NB4 (cell line): ENCODE measurements around the gene INPP5E.

Source experiments
- DNase-seq: peaks from one replicate; pipeline ENCODE4 v3.0.0; 2010; ENCODE audit warnings: low read depth
- H3K4me3 ChIP-seq: one replicate; pipeline ENCODE4 v1.5.1; 2011; ENCODE audit warnings: mild to moderate bottlenecking, low read depth, low read length, moderate library complexity
- MYC ChIP-seq: IDR thresholded peaks from 2 replicates; pipeline ENCODE4 v1.6.1; 2011; ENCODE audit warnings: low read depth, low read length
- POLR2A ChIP-seq: IDR thresholded peaks from 2 replicates; pipeline ENCODE4 v1.6.1; 2011; ENCODE audit warnings: mild to moderate bottlenecking; ENCODE audit not compliant: insufficient read length; ENCODE audit errors: extremely low read depth
- TF ChIP-seq, protein P1 (sequence below): IDR thresholded peaks from 2 replicates; pipeline ENCODE4 v1.6.1; 2011; ENCODE audit warnings: low read depth, low read length
- TF ChIP-seq, protein P2 (sequence below): IDR thresholded peaks from one replicate; pipeline ENCODE4 v1.5.1; 2012; ENCODE audit warnings: low read depth, low read length

The INPP5E gene

DNA sequence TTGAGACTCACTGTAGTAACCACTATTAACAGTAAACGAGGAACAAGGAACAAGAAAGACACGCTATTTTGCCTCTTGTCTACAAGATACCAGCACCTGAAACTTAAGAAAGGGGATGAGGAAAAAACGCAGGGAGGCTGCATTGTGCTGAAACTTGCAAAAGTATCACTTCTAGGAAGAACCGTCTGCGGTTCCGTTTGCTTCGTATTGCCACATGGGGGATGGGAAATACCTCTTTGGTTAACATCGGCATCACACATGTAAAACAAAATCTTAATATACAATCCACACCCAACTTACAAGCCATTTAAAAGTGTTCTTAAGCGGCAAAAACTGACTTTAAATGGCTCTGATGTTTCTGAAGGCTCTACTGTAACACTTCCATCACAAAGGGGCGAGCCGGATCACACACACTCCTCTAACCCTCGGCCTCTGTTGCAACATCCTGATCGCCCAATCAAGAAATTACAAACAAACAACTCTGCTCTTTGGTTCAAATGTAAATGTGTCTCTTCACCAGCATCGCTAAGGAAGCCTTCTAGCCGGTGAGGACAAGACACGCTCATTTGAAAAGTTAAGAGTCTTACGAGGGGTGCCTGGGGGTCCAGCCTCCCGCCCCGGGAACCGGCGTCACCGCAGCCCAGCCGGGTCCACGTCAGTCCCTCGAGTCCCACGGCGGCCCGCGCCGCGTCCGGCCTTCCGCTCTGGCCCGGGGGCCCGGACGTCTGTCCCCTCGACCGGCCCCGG lies 42.6 kb upstream of the INPP5E start:
- TF ChIP-seq, protein P1, sequence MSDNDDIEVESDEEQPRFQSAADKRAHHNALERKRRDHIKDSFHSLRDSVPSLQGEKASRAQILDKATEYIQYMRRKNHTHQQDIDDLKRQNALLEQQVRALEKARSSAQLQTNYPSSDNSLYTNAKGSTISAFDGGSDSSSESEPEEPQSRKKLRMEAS = 0 out of 2 replicates have a peak, but pooled peaks have one; percentile 8
- no peak for TF ChIP-seq MYC
- peak; percentile 68 for DNase-seq
- H3K4me3 ChIP-seq = peak overlapping the region; percentile 97

GRCh38 chr9:136481558-136481957 lies 41.9 kb upstream of the INPP5E start:
- no peak for DNase-seq
- TF ChIP-seq, protein P2, sequence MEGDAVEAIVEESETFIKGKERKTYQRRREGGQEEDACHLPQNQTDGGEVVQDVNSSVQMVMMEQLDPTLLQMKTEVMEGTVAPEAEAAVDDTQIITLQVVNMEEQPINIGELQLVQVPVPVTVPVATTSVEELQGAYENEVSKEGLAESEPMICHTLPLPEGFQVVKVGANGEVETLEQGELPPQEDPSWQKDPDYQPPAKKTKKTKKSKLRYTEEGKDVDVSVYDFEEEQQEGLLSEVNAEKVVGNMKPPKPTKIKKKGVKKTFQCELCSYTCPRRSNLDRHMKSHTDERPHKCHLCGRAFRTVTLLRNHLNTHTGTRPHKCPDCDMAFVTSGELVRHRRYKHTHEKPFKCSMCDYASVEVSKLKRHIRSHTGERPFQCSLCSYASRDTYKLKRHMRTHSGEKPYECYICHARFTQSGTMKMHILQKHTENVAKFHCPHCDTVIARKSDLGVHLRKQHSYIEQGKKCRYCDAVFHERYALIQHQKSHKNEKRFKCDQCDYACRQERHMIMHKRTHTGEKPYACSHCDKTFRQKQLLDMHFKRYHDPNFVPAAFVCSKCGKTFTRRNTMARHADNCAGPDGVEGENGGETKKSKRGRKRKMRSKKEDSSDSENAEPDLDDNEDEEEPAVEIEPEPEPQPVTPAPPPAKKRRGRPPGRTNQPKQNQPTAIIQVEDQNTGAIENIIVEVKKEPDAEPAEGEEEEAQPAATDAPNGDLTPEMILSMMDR = no peak
- TF ChIP-seq MYC = no peak
- TF ChIP-seq, protein P1 = no peak
- no peak for TF ChIP-seq POLR2A

DNA sequence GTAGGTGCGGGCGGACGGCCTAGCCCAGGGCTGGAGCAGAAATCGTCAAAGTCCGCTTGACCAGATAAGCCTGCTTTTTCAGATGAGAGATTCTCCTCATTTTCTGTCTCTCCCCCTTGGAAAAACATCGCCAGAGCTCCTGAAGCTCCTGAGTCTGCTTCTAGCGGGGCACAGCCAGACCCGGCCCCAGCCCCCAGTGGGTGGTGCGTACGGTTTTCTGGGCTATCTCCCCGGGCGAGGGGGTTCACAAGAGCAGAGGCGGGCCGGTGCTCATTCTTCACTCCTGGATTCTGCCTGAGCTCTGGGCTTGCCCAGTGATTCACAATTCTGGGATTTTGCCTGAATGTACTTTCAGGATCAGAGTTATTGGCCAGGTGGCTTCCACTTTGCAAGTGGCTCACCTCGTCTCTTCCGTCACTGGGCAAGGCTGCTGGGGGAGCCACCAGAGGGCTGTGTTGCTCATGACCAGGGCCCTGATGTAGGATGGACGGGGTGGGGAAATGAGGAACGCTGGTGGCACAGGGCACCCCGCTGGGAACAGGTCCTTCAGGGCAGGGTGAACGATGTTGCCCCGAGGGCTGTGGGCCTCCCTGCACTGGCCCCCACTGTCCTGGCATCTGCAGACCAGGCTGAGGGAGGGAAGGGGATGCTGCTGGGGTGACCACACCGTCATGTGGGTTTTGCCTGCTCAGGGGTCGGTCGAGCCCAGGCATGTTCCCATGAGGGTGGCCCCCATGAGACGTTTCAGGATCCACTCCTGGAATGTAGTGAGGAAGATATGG lies 36.9 kb upstream of the INPP5E start:
- no peak overlapping the region for H3K4me3 ChIP-seq
- TF ChIP-seq, protein P1 = no peak
- TF ChIP-seq MYC (no peak), POLR2A (no peak)
- TF ChIP-seq, protein P2 = no peak
- DNase-seq = no peak

More at GRCh38 chr9:136481558-136481957, 41.9 kb upstream of the INPP5E start:
- peak overlapping the region; percentile 97 for H3K4me3 ChIP-seq

DNA sequence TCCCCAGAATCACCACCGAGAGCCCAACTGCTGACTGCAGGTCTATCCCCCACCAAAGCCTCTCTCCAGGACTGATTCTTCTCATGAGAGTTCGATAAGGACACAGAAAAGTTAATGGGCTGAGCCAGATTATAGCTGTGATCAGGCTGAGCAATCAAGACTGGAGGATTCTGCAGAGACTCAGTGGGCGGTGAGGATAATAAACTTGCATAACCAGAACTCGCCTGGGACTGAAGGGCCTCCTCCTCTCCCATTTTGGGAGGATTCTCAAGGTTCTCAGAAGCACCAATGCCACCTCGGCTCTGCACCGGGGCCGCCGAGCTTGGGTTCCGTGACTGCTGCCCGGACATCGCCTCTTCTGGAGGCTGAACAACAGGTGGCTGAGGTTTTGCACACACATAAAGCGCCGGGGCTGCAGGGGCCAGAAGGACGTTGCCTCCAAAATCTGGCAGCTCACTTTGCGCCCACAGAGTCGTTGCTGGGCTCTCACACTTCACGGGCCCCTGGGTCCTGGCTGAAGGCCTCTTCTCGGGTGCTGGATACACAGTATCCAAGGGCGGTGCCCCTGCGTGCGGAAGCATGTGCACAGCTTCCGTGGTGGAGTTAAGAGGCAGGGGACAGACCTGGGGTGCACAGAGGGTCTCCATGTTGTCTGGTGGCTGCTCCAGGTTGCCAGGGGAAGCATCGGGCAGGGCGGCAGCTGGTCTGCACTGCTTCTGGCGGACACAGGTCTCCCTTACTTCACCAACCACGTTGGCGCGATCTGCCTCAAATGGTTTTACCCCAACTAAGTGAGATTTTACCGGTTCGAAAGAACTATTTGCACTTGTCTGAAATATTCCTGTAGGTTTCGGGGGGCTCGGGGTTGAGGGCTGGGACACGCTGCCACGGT lies 35.6 kb upstream of the INPP5E start:
- no peak overlapping the region for H3K4me3 ChIP-seq
- DNase-seq = no peak
- TF ChIP-seq MYC = no peak
- TF ChIP-seq POLR2A = no peak
- TF ChIP-seq, protein P1 = no peak
- TF ChIP-seq, protein P2 = no peak

- TF ChIP-seq MYC = no peak
- no peak overlapping the region for H3K4me3 ChIP-seq
- DNase-seq = no peak
Observed at GRCh38 chr9:136474021-136474640, 34.5 kb upstream of the INPP5E start.

GRCh38 chr9:136473354-136473721 lies 33.7 kb upstream of the INPP5E start:
- no peak for DNase-seq
- TF ChIP-seq, protein P1 = no peak
- TF ChIP-seq, protein P2 = no peak
- no peak for TF ChIP-seq POLR2A
- TF ChIP-seq MYC = no peak
- no peak overlapping the region for H3K4me3 ChIP-seq
